Fibroblast of the conjunctiva (primary cell): Measurements from ENCODE around the gene SP5.
"Not testable (repeated sequence)": the region's sequence is repeated elsewhere in the genome, so short reads cannot be mapped to it uniquely, and the experiment has no call there.

ENCODE experiments used
- DNase-seq: peaks from one replicate; pipeline ENCODE4 v3.0.0-alpha.2; 2010; ENCODE audit warnings: low read depth

The SP5 gene

GRCh38 chr2:170739048-170739447 is 23.9 kb downstream of the SP5 start:
- DNase-seq = peak; percentile 79

DNA sequence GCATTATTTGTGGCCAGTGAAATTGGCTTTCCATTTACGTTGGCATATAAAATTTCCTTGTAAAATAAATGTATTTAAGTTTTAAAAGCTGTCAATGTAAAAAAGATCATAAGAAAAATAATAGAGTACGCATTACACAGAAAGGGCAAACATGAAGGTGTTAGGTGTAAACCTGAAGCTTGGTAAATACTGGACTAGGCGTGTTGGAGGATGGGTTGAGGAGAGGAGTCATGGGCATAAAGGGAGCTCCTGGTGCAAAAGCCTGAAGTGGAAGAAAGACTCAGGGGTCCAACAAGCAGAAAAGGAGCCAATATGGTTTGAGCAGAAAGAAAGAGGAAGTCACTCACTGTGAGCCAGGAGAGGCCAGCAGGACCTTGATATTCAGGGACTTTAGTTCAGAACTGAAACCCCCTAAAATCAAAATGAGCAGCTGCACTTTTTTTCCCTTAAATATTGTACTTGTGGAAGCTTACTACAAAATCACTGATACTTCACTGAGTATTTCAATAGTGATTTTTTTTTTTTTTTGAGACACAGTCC is 24.4 kb downstream of the SP5 start:
- DNase-seq = no peak

DNA sequence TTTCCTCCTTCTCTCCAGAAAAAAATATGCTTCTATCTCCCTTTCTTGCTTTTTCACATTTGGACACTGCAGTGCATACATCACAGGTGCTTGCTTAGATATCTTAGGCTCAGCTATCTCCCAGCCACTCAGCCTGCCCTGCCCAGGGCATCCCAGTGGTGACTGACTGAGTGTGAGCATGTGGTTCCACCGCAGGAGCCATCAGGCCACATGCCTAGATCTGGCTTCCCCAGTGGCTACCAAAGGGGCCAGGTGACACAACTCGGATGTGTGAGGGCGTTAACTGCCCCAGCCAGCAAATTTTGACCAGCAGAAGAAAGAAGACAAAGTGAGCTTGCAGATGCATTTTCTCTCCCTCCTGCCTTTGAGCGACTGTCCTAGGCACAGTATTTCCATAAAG is 25.5 kb downstream of the SP5 start:
- DNase-seq = no peak

DNA sequence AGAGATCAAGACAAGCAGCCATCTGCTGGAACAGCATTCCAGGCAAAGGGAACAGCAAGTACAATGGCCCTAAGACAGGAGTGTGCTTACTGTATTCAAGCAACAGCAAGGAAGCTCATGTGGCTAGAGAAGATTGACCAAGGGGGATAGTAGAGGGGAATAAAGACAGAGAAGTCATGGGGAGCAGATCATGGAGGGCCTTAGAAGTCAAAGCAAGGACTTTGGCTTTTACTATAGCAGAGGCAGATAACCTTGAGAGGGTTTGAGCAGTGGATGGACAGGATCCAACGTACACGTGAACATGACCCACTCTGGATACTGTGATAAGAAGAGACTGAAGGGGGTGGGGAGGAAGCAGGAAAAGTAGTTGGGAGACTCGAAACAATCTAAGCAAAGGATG is 26.9 kb downstream of the SP5 start:
- no peak for DNase-seq

GRCh38 chr2:170742896-170743529 is 27.9 kb downstream of the SP5 start:
- DNase-seq = no peak

DNA sequence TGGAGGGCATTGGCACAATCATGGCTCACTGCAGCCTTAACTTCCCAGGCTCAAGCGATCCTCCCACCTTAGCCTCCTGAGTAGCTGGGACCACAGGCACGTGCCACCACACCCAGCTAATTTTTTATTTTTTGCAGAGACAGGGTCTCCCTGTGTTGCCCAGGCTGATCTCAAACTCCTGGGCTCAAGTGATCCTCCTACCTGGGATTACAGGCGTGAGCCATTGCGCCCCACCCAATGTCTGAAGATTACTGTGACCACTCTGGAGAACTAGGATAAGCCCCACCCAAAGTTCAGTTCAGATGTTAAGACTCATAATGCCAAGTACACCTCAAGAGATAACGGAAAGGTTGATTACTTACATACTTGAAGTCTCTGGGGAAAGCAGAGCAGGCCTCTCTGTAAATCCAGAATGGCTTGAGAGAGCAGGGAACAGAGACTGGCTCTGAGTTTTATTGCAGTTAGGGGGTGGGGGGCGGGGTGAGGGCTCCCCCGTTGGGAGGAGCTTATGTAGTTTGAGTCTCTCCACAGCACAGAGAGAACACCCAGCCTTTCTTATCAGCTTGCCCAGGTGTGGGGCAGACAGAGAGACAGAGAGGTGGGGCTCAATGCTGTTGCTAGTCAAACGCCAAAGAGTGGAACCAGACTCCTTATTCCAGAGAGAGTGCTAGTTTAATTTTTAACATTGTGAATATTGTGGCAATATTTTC is 28.5 kb downstream of the SP5 start:
- DNase-seq = no peak

DNA sequence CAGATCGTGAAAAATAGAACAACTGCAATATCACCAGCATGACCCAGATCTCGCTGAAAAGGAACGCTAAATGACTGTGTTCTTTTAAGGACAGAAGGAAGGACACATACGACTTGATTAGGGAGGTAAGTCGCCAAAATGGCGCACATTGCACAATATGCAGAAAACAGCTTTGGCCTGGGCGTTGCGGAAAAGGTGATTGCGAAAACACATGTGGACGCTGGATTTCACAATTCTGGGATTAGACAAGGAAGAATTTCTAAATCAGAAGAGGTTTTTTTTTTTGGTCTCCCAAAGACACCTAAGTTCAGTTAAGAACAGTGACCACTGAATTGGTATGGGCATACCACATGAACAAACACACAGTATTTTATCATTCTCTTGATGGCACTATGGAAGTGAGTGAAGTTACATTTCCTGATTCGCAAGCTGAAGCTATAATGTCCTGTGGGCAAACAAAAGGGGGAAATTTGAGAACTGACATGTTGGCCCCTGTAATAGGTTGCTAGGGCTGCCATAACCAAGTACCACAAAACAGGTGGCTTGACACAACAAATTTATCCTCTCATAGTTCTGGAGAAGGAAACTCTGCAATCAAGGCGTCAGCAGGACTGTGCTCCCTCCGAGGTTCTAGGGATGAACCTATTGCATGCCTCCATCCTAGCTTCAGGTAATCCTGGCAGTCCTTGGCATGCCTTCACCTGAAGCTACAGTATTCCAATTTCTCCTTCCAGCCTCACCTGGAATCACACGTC is 29.3 kb downstream of the SP5 start:
- no peak for DNase-seq

DNA sequence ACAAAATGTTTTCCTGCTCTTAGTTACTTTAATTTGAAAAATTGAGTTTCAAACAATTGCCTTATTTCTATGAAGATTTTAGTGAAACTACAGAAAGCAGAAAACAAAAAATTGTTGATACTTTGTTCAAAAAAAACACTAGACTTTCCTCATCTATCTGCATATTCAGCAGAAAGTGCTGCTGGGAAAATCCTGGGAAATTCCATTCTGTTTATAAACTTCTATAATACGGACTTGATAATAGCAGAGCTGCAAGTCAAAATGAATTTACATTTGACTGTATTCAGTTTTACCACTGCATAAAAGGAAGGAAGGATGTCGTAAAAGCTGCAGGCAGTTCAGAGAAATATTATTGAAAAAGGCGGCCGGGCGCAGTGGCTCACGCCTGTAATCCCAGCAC is 30.2 kb downstream of the SP5 start:
- DNase-seq = no peak

DNA sequence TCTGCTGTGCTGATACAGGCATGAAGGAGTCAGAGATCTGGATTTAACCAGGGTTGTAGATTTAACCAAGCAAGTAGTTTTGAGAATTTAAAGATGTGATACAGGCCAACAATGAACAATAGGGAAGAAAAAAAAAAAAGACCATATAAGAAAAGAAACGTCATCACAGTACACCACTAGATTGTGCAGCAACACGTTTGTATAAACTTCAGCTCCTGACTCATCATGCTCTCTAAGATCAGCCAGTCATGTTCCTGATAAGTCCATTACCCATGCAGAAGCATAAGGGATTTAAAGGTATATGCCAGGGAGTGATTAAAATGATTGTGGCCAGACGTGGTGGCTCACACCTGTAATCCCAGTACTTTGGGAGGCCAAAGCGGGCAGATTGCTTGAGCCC is 32.8 kb downstream of the SP5 start:
- DNase-seq = peak; percentile 24

GRCh38 chr2:170751555-170751954 is 36.4 kb downstream of the SP5 start:
- not testable (repeated sequence) for DNase-seq

DNA sequence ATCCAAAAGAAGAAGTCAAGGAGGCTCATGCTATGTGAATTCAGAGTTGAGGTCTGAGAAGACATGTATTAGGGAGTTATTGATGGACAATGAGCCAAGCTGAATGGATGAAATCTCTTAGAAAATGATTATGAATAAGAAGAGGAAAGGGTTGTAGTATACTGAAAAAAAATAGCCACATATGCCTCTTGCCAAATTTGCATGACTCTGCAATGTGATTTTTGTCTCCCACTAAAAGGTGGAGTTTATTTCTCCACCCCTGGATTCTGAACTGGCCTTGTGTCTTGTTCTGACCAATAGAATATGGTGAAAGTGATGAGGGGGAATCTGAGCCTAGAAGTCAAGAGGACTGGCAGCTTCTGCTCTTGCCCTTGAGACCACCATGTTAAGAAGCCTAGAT is 46.4 kb downstream of the SP5 start:
- no peak for DNase-seq

GRCh38 chr2:170762760-170763159 is 47.6 kb downstream of the SP5 start:
- no peak for DNase-seq

DNA sequence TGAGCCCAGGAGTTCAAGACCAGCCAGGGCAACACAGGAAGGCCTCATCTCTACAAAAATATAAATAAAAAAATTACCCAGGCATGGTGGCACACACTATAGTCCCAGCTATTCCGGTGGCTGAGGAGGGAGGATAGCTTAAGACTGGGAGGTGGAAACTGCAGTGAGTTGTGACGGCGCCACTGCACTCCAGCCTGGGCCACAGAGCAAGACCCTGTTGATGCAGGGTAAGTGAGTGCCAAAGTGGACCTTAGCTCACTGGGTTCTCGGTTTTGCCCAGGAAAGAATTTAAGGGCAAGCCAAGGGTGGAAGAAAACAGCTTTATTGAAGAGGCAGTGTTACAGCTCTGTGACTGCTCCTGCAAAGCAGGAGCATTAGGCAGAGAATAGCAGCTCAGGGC is 48.1 kb downstream of the SP5 start:
- no peak for DNase-seq

DNA sequence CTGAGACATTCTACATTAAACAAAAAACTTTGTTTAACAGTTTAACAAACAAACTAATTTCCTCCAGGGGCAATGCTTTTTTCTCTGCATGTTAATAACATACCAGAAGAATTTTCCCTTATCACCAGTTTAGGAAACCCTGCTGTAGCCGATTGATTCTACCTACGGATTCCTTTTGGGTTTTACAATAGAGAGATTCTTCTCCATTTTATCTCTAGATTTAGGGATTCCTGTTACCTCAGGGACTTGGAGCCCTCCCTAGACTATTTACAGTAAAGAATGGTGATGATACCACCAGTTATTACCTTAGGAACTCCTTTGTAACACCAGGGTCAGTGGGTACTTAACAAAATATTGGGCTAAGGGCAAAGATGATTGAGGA is 49.7 kb downstream of the SP5 start:
- DNase-seq = no peak

GRCh38 chr2:170766693-170767092 is 51.6 kb downstream of the SP5 start:
- no peak for DNase-seq
